Mesothelial cell of epicardium (in vitro differentiated cells): ENCODE measurements around the gene MIA3. TPM values are rescaled to one million over a fixed set of nuclear protein-coding genes. Genes with fewer than 3 reads are reported as not detected.

Experiments used
- DNase-seq, 2 experiments: peaks; one replicate each; pipeline ENCODE4 v3.0.0; 2021; ENCODE audit warnings: low spot score in 2 of 2; ENCODE audit not compliant: unreplicated experiment in 2 of 2
- H3K27ac Mint-ChIP-seq: 2 replicates; pipeline ENCODE4 v1.8.0; 2021; ENCODE audit warnings: mixed read lengths
- H3K27me3 Mint-ChIP-seq: 2 replicates; pipeline ENCODE4 v1.8.0; 2021; ENCODE audit warnings: low read depth, mixed read lengths
- H3K36me3 Mint-ChIP-seq: 2 replicates; pipeline ENCODE4 v1.8.0; 2021; ENCODE audit warnings: mixed read lengths
- H3K4me1 Mint-ChIP-seq: 2 replicates; pipeline ENCODE4 v1.8.0; 2021; ENCODE audit warnings: mixed read lengths
- H3K4me3 Mint-ChIP-seq: 2 replicates; pipeline ENCODE4 v1.8.0; 2021; ENCODE audit warnings: mild to moderate bottlenecking, moderate library complexity, mixed read lengths
- H3K9me3 Mint-ChIP-seq: 2 replicates; pipeline ENCODE4 v1.8.0; 2021; ENCODE audit warnings: mixed read lengths
- total RNA-seq: library from RNA; stranded (reverse); gene quantifications from 3 replicates; pipeline ENCODE4 v1.2.1, GENCODE V29; 2021
- TF ChIP-seq, protein P1 (sequence below): fragments of 200-600 bp; sonication (generic); IDR thresholded peaks from one replicate; pipeline ENCODE4 v1.5.0; 2021; ENCODE audit warnings: antibody characterized with exemption; ENCODE audit not compliant: unreplicated experiment

Gene MIA3
- total RNA-seq, 1 donor from 2014 or later, result 72.9 TPM

DNA sequence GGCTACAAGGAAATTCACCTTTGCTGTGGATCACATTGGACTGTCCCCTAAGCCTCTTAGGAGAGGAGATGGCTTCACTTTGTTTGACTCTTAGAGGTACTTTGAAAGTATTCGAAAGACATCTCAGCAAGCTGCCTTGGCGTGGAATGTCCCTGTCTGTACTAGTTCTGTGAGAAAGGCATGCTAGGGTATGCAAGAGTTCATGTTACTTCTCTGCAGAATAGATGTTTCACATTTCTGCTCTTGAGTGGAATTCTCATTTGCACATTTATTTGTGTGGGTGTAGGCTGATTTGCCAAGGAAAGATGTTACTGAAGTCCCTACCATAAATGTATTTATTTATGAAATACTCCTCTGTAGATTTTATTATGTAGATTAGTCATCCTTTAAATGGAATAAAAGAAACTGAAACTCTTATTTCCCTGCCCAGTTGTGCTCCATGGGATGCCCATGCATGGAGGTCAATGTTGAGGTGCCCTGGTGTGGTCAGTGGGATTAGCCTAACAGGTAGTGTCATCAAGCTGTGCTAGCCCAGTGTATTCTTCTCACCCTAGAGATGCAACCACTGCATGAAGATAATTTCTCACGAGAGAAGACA, 13.8 kb downstream of the MIA3 start:
- no peak for DNase-seq
- Mint-ChIP-seq H3K4me3 (no peak overlapping the region), H3K36me3 (peaks cover 44% of the 10 kb centered on the region), H3K27ac (no peak overlapping the region), H3K9me3 (no peaks in the 10 kb centered on the region), H3K4me1 (no peaks in the 10 kb centered on the region), H3K27me3 (no peaks in the 10 kb centered on the region)
- TF ChIP-seq, protein P1, sequence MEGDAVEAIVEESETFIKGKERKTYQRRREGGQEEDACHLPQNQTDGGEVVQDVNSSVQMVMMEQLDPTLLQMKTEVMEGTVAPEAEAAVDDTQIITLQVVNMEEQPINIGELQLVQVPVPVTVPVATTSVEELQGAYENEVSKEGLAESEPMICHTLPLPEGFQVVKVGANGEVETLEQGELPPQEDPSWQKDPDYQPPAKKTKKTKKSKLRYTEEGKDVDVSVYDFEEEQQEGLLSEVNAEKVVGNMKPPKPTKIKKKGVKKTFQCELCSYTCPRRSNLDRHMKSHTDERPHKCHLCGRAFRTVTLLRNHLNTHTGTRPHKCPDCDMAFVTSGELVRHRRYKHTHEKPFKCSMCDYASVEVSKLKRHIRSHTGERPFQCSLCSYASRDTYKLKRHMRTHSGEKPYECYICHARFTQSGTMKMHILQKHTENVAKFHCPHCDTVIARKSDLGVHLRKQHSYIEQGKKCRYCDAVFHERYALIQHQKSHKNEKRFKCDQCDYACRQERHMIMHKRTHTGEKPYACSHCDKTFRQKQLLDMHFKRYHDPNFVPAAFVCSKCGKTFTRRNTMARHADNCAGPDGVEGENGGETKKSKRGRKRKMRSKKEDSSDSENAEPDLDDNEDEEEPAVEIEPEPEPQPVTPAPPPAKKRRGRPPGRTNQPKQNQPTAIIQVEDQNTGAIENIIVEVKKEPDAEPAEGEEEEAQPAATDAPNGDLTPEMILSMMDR, result no peak

DNA sequence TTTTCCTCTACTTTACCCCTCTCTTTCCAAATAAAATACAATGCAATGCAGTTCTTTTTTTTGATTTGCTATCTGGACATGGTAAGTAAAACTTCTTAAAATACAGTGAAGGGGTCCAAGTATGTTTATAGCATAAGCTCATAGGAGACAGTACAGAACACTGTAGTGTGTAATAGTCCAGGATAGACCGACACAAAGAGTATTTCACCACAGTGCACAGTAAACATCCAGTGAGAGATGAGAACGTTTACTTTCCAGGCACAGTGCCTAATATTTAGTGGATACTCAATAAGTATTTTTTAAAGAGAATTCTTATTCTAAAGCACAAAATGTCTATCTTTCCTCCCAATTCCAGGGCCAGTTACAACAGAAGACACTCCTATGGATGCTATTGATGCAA, 14.9 kb downstream of the MIA3 start:
- peaks cover 41% of the 10 kb centered on the region for H3K36me3 Mint-ChIP-seq
- H3K4me3 Mint-ChIP-seq, result no peak overlapping the region

DNA sequence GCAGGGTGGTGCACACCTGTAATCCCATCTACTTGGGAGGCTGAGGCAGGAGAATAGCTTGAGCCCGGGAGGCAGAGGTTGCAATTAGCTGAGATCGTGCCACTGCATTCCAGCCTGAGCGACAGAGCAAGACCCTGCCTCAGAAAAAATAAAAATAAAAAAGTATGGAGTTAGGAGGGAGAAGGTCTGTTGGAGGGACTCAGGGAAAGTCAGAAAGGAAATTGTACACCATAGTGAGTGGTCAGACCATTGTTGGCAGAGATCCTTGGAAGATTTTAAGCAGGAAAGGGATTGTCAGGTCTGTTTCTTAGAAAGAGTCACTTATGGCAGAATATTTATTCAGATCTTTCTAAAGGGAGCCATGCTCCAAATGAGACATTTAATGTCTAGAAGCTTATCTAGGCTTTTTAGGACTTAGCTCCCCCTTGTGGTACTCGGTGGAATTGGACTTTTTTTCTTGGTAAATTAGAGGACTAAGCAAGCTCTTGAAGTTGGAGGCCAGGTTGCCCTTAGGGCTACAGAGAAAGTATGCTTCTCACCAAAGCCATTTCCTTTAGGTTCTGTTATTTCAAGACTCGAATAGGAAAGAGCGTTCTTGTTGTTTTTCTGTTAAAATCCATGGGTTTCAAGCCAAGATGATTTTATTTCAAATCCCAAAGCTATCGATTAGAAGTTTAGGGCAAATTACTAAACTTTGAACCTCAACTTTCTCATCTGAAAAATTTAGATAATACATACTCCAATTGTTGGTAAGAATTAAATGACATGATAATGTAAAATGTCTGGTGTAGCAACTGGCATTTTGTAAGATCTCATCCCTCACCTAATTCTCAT, 16.5 kb downstream of the MIA3 start:
- Mint-ChIP-seq H3K36me3 (peaks cover 41% of the 10 kb centered on the region), H3K4me1 (no peaks in the 10 kb centered on the region), H3K9me3 (peaks cover 8% of the 10 kb centered on the region), H3K27me3 (no peaks in the 10 kb centered on the region), H3K27ac (peak overlapping the region; percentile 44), H3K4me3 (no peak overlapping the region)
- DNase-seq, result peak in 1 of 2 experiments; percentile 53
- TF ChIP-seq, protein P1, result peak; percentile 87

More for the DNA sequence above, 14.9 kb downstream of the MIA3 start:
- no peaks in the 10 kb centered on the region for H3K27me3 Mint-ChIP-seq
- no peak for DNase-seq
- no peaks in the 10 kb centered on the region for H3K4me1 Mint-ChIP-seq
- H3K9me3 Mint-ChIP-seq, result no peaks in the 10 kb centered on the region
- TF ChIP-seq, protein P1, result no peak
- H3K27ac Mint-ChIP-seq, result no peak overlapping the region

DNA sequence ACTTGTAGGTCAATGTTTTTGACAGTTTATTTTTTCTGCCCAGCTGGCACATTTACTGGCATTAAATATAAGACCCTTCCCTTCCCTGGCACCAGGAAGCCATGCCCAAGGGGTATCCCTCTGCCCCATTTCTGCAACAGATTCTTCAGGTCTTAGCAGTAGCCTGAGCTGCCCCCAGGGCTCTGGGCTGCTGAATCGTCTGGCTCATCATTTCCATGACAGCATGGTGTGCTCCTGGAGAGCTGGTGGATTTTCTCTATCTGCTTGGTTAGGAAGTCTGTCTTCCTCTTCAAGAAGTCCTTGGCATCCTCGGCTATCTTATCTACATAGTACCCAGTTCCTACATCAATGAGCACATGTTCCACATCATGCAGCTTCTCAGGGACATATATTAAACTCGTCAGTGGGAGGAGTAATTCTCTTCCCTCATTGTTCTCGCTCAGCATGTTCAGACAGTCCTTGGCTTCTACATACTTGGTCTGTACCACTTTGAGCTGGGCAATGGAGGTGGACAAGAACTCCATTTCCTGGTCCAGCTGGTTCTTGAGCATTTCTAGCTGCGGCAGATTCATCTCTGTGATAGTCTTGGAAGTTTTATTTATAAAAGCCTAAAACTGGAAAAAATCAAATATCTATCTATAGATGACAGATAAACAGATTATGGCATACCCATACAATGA, 23.5 kb downstream of the MIA3 start:
- Mint-ChIP-seq H3K4me3 (no peak overlapping the region), H3K9me3 (peaks cover 14% of the 10 kb centered on the region), H3K36me3 (peaks cover 28% of the 10 kb centered on the region), H3K27ac (no peak overlapping the region), H3K4me1 (peaks cover 19% of the 10 kb centered on the region), H3K27me3 (no peaks in the 10 kb centered on the region)
- DNase-seq, result no peak
- TF ChIP-seq, protein P1, result no peak

DNA sequence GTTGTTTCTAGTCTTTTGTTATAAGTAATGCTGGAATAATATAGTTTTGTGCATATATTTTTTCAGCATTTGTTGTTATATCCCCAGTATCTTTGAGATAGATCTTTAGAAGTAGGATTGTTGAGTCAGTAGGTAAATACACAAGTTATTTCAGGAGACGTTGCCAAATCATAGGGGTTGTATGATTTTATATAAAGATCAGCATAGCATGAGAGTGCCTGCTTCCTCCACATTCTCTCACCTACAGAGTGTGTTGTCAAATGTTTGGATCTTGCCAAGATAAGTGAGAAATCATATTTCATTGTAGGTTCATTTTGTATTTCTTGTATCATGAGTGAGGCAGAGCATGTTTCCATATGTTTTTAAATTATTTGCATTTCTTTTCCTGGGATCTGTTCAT, 24.6 kb downstream of the MIA3 start:
- Mint-ChIP-seq H3K9me3 (peaks cover 14% of the 10 kb centered on the region), H3K27ac (no peak overlapping the region), H3K4me1 (peaks cover 19% of the 10 kb centered on the region), H3K4me3 (peak overlapping the region; percentile 54), H3K36me3 (peaks cover 23% of the 10 kb centered on the region), H3K27me3 (no peaks in the 10 kb centered on the region)
- no peak for DNase-seq
- TF ChIP-seq, protein P1, result no peak
